A673 (cell line): ENCODE measurements around the gene TREML2. TPM values are rescaled to one million over a fixed set of nuclear protein-coding genes. Genes with fewer than 3 reads are reported as not detected.

Experiments used
- BruUV-seq: library from RNA; stranded (reverse); fragments of 400-500 nt; replicated peaks from 2 replicates; lab custom pipeline; 2021; lab: Mats Ljungman, UMichigan
- CTCF ChIA-PET: fragments of 300-600 bp; sonication (Branson Sonifier 250); formaldehyde crosslinking; loops from one replicate; lab custom pipeline; 2022; ENCODE audit warnings: antibody characterized with exemption; lab: Charles Lee
- POLR2A ChIA-PET: fragments of 300-600 bp; sonication (Branson Sonifier 250); formaldehyde crosslinking; loops from one replicate; lab custom pipeline; 2022; ENCODE audit warnings: antibody characterized with exemption; ENCODE audit not compliant: low non-redundant PET; lab: Charles Lee
- DNase-seq: peaks from one replicate; pipeline ENCODE4 v3.0.0-alpha.2; 2015; ENCODE audit warnings: low spot score
- H3K27ac ChIP-seq: fragments of 200-600 bp; sonication (generic); 2 replicates; pipeline ENCODE4 v1.5.1; 2016; ENCODE audit warnings: mixed run types, low read depth, mild to moderate bottlenecking, mixed read lengths, antibody characterized with exemption, low read length; ENCODE audit not compliant: poor library complexity, severe bottlenecking
- H3K27me3 ChIP-seq: fragments of 200-600 bp; sonication (generic); replicated peaks from 2 replicates; pipeline ENCODE4 v1.6.1; 2017; ENCODE audit warnings: mixed run types, low read depth, mild to moderate bottlenecking, mixed read lengths, antibody characterized with exemption, low read length; ENCODE audit not compliant: insufficient read depth, poor library complexity
- H3K36me3 ChIP-seq: fragments of 200-600 bp; sonication (generic); 2 replicates; pipeline ENCODE4 v1.6.1; 2016; ENCODE audit warnings: mixed run types, mild to moderate bottlenecking, mixed read lengths, antibody characterized with exemption, low read length; ENCODE audit not compliant: insufficient read depth, poor library complexity, severe bottlenecking
- H3K4me1 ChIP-seq: fragments of 200-600 bp; sonication (generic); 2 replicates; pipeline ENCODE4 v1.6.1; 2017; ENCODE audit warnings: mixed run types, mild to moderate bottlenecking, mixed read lengths, antibody characterized with exemption, low read length; ENCODE audit not compliant: insufficient read depth, poor library complexity, severe bottlenecking
- H3K4me3 ChIP-seq: fragments of 200-600 bp; sonication (generic); 2 replicates; pipeline ENCODE4 v1.5.1; 2016; ENCODE audit warnings: low read depth, mixed run types, mild to moderate bottlenecking, mixed read lengths, low read length; ENCODE audit not compliant: poor library complexity, severe bottlenecking
- H3K9me3 ChIP-seq: fragments of 200-600 bp; sonication (generic); 2 replicates; pipeline ENCODE4 v1.6.1; 2016; ENCODE audit warnings: mixed run types, low read depth, mild to moderate bottlenecking, mixed read lengths, antibody characterized with exemption, low read length; ENCODE audit not compliant: poor library complexity, severe bottlenecking
- EZH2 ChIP-seq: fragments of 200-600 bp; sonication (generic); IDR thresholded peaks from 2 replicates; pipeline ENCODE4 v1.6.1; 2017; ENCODE audit warnings: borderline replicate concordance, low read depth, mild to moderate bottlenecking, mixed read lengths, antibody characterized with exemption, low read length; ENCODE audit not compliant: poor library complexity, severe bottlenecking
- intact Hi-C: fragments of 100-400 bp; cut with micrococcal nuclease; formaldehyde crosslinking; loops from one replicate; pipeline ENCODE4 v1.10.0; 2022; ENCODE audit not compliant: unreplicated experiment
- total RNA-seq: library from RNA; stranded (reverse); gene quantifications from 2 replicates; pipeline ENCODE4 v1.2.3, GENCODE V29; 2021
- TF ChIP-seq, protein P1 (sequence below): fragments of 300-800, 200-600 bp; sonication (generic); conservative IDR thresholded peaks from 2 replicates; pipeline ENCODE4 v1.5.1; 2017; ENCODE audit warnings: low read depth, mild to moderate bottlenecking, antibody characterized with exemption, low read length, moderate library complexity, mixed read lengths

TREML2 gene
- total RNA-seq, 1 experiment from 2014 or later, result not detected

DNA sequence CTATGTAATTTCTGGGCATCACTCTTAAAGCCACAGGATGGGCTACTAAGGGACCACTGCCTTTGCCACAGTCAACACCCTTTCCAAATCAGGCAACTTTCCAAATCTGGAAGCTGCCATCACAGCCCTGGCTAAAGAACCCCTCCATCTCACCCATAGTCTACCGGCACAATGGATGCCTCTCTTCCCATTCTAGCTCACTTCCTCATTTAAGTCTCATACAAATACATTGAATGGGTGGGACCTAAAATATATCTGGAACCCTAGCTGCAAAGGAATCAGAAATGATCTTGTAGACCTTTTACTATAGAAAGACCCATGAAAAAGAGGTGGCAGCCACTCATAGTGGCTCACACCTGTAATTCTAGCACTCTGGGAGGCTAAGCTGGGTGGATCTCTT is 23.9 kb upstream of the TREML2 start:
- Histone ChIP-seq H3K27ac (no peak overlapping the region), H3K27me3 (no peaks in the 10 kb centered on the region), H3K36me3 (no peaks in the 10 kb centered on the region), H3K9me3 (peaks cover 4% of the 10 kb centered on the region), H3K4me3 (no peak overlapping the region), H3K4me1 (no peaks in the 10 kb centered on the region)
- no peak for DNase-seq
- ChIA-PET POLR2A (no interaction called here), CTCF (no interaction called here)
- no TSS peak for BruUV-seq
- TF ChIP-seq, protein P1, sequence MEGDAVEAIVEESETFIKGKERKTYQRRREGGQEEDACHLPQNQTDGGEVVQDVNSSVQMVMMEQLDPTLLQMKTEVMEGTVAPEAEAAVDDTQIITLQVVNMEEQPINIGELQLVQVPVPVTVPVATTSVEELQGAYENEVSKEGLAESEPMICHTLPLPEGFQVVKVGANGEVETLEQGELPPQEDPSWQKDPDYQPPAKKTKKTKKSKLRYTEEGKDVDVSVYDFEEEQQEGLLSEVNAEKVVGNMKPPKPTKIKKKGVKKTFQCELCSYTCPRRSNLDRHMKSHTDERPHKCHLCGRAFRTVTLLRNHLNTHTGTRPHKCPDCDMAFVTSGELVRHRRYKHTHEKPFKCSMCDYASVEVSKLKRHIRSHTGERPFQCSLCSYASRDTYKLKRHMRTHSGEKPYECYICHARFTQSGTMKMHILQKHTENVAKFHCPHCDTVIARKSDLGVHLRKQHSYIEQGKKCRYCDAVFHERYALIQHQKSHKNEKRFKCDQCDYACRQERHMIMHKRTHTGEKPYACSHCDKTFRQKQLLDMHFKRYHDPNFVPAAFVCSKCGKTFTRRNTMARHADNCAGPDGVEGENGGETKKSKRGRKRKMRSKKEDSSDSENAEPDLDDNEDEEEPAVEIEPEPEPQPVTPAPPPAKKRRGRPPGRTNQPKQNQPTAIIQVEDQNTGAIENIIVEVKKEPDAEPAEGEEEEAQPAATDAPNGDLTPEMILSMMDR, result no peak
- TF ChIP-seq EZH2, result no peak
- intact Hi-C loops, result no loop called here

GRCh38 chr6:41222513-41222912 is 21.6 kb upstream of the TREML2 start:
- BruUV-seq, result no TSS peak
- CTCF ChIA-PET, result no interaction called here

GRCh38 chr6:41222045-41222444 is 21.1 kb upstream of the TREML2 start:
- H3K36me3 ChIP-seq, result no peaks in the 10 kb centered on the region
- DNase-seq, result no peak
- CTCF ChIA-PET, result no interaction called here
- no peak overlapping the region for H3K27ac ChIP-seq
- no peak overlapping the region for H3K4me3 ChIP-seq
- peaks cover 10% of the 10 kb centered on the region for H3K9me3 ChIP-seq
- intact Hi-C loops, result no loop called here
- TF ChIP-seq, protein P1, result no peak
- TF ChIP-seq EZH2, result no peak
- BruUV-seq, result no TSS peak
- H3K4me1 ChIP-seq, result no peaks in the 10 kb centered on the region
- POLR2A ChIA-PET, result no interaction called here
- H3K27me3 ChIP-seq, result no peaks in the 10 kb centered on the region

More at GRCh38 chr6:41222513-41222912, 21.6 kb upstream of the TREML2 start:
- POLR2A ChIA-PET, result no interaction called here
- H3K4me3 ChIP-seq, result no peak overlapping the region
- DNase-seq, result no peak
- no peaks in the 10 kb centered on the region for H3K4me1 ChIP-seq
- no peaks in the 10 kb centered on the region for H3K27me3 ChIP-seq
- H3K27ac ChIP-seq, result no peak overlapping the region
- H3K36me3 ChIP-seq, result no peaks in the 10 kb centered on the region
- intact Hi-C loops, result no loop called here
- H3K9me3 ChIP-seq, result peaks cover 10% of the 10 kb centered on the region
- TF ChIP-seq, protein P1, result no peak
- no peak for TF ChIP-seq EZH2
